Measurements from ENCODE around the gene FIZ1. TPM values are rescaled to one million over a fixed set of nuclear protein-coding genes. Genes with fewer than 3 reads are reported as not detected.

FIZ1 gene
- total and polyA plus RNA-seq, 2 of the 4 experiments (the other 2 are of a cell fraction) = 1.3 to 5.9 TPM

GRCh38 chr19:55632463-55632834, 33.1 kb upstream of the FIZ1 start:
- H2AFZ ChIP-seq (replicated peaks; ENCODE audit: low read length, poor library complexity) = peak overlapping the region; percentile 98
- H2BK5ac ChIP-seq (ENCODE audit: low read depth, low read length, poor library complexity, severe bottlenecking) = no peak overlapping the region
- no peaks in the 10 kb centered on the region for H3K27me3 ChIP-seq (ENCODE audit: control insufficient read depth, insufficient read depth, low read length)
- no peak overlapping the region for H3K4me3 ChIP-seq (ENCODE audit: insufficient read depth, low read depth, low read length)
- H3K4ac ChIP-seq (ENCODE audit: low read depth, low read length) = 0 out of 2 replicates have a peak overlapping the region, but pooled peaks have one; percentile 42
- no peak overlapping the region for H3K23ac ChIP-seq (ENCODE audit: low read depth, low read length)
- intact Hi-C loops (cut with micrococcal nuclease) (loop anchor here (1.0 to 10.0 kb wide), 2 partner anchors 115 to 432 kb away; no protein-coding TSS in a partner anchor), in situ Hi-C loops (cut with MboI; ENCODE audit: low sequenced_read_pairs) (loop anchor here (25.0 kb wide), 2 partner anchors 345 to 520 kb away; partner anchors contain the start of genes BRSK1, HSPBP1 and PPP1R12C), dilution Hi-C loops (cut with HindIII; ENCODE audit: low sequenced_read_pairs, unreplicated experiment) (no loop called here)
- H3K9ac ChIP-seq (ENCODE audit: low read depth, low read length) = 0 out of 2 replicates have a peak overlapping the region, but pooled peaks have one; percentile 2
- H2BK20ac ChIP-seq (ENCODE audit: low read depth, low read length) = no peak overlapping the region
- TF ChIP-seq CTCF (conservative IDR thresholded peaks at IDR 0.05; ENCODE audit: low read depth, low read length) (peak; percentile 85), USF2 (IDR thresholded peaks at IDR 0.05; ENCODE audit: low read depth, low read length) (no peak), NFE2L2 (IDR thresholded peaks at IDR 0.05; ENCODE audit: low read depth, low read length) (no peak), RAD21 (IDR thresholded peaks at IDR 0.05; ENCODE audit: low read length) (peak; percentile 79), CEBPB (IDR thresholded peaks at IDR 0.05; ENCODE audit: low read depth, low read length) (no peak), CHD1 (IDR thresholded peaks at IDR 0.05; ENCODE audit: low read depth, low read length) (no peak), FOS (IDR thresholded peaks at IDR 0.05; ENCODE audit: low read depth, low read length) (no peak), MAZ (IDR thresholded peaks at IDR 0.05; ENCODE audit: borderline replicate concordance, low read depth, low read length) (peak; percentile 29; the same call in 1 of the 2 replicates), POLR2A (IDR thresholded peaks at IDR 0.05; ENCODE audit: low read depth, low read length) (0 out of 2 replicates have a peak, but pooled peaks have one; percentile 42), RFX5 (IDR thresholded peaks at IDR 0.05; ENCODE audit: low read depth, low read length) (peak; percentile 35; the same call in 1 of the 2 replicates), SMC3 (IDR thresholded peaks at IDR 0.05; ENCODE audit: low read depth, low read length) (peak; percentile 69), RCOR1 (IDR thresholded peaks at IDR 0.05; ENCODE audit: insufficient replicate concordance, low read length) (no peak), ELK1 (IDR thresholded peaks at IDR 0.05; ENCODE audit: borderline replicate concordance, low read depth, low read length) (no peak)
- H3K14ac ChIP-seq (replicated peaks; ENCODE audit: low read depth, low read length) = no peak overlapping the region
- peak overlapping the region; percentile 26 to 93 for H4K8ac ChIP-seq (ENCODE audit: low read depth in 2 of 2, low read length in 2 of 2)
- ChIA-PET POLR2A (ENCODE audit: unreplicated experiment) (interaction anchor here (0.6 kb wide), 1 partner anchor 9 kb away, joined by 6 read pairs; the partner anchor contains the start of gene ZNF580), CTCF (interaction anchor here (0.6 to 1.5 kb wide), 11 partner anchors 14 to 701 kb away, joined by 3 to 8 read pairs (median 3); partner anchors contain the start of genes CCDC106, U2AF2 and ZNF865)
- 0 out of 3 replicates have a peak overlapping the region, but pooled peaks have one; percentile 12 for H2BK15ac ChIP-seq (ENCODE audit: low read depth, low read length)
- peak overlapping the region; percentile 93 for H2AK9ac ChIP-seq (replicated peaks; ENCODE audit: low read depth, low read length, poor library complexity)
- H3K27ac ChIP-seq (ENCODE audit: insufficient read depth, low read length) = no peak overlapping the region
- H4K91ac ChIP-seq (ENCODE audit: insufficient read depth, low read depth, low read length) = no peak overlapping the region; the same call in 1 of the 2 replicates
- no CpG with 5 or more reads among the region's 3 CpGs for WGBS, 2 experiments (ENCODE audit: extremely low coverage in 2 of 2, insufficient read length in 1 of 2)
- H3K9me1 ChIP-seq (ENCODE audit: insufficient read depth, low read length) = peaks cover 16% of the 10 kb centered on the region
- no TSS peak for BruUV-seq (replicated peaks)
- DNase-seq = peak; percentile 96
- H3K56ac ChIP-seq (ENCODE audit: extremely low read depth, insufficient read depth, low read length) = no peak overlapping the region
- H3K4me2 ChIP-seq (ENCODE audit: low read depth, low read length) = no peak overlapping the region
- H3K9me3 ChIP-seq (ENCODE audit: control insufficient read depth, insufficient read depth, low read length) = no peaks in the 10 kb centered on the region
- no peak overlapping the region for H2BK120ac ChIP-seq (ENCODE audit: low read depth, low read length)
- ATAC-seq (ENCODE audit: low read depth) = peak; percentile 73
- peaks cover 19 to 29% of the 10 kb centered on the region in 2 experiments for H3K79me1 ChIP-seq (ENCODE audit: low read depth in 1 of 2, low read length in 2 of 2)
- 0 out of 2 replicates have a peak, but pooled peaks cover 9% of the 10 kb centered on the region for H4K20me1 ChIP-seq (ENCODE audit: insufficient read depth, low read length)
- no peak overlapping the region; the same call in 1 of the 2 replicates for H2AK5ac ChIP-seq (ENCODE audit: low read depth, low read length)
- no peaks in the 10 kb centered on the region for H3K36me3 ChIP-seq (ENCODE audit: control insufficient read depth, insufficient read depth, low read length)
- peaks cover 9% of the 10 kb centered on the region for H3K4me1 ChIP-seq (ENCODE audit: control insufficient read depth, insufficient read depth, low read length)
- H3K18ac ChIP-seq (ENCODE audit: low read depth, low read length) = no peak overlapping the region
- H4K5ac ChIP-seq (ENCODE audit: low read depth, low read length) = peak overlapping the region; percentile 85
